HL-60 (cell line): ENCODE measurements around the gene PTPN23.

Experiments
- CTCF ChIP-seq: IDR thresholded peaks from one replicate; pipeline ENCODE4 v1.5.1; 2011; ENCODE audit warnings: low read length, control low read depth, inconsistent platforms; ENCODE audit not compliant: insufficient read depth
- POLR2AphosphoS5 ChIP-seq: IDR thresholded peaks from 2 replicates; pipeline ENCODE4 v1.6.1; 2012; ENCODE audit warnings: low read depth

GRCh38 chr3:47343471-47343971 is 37.3 kb upstream of the PTPN23 start:
- TF ChIP-seq POLR2AphosphoS5 (no peak), CTCF (no peak)
